Measurements from ENCODE around the gene POU1F1.
A peak's percentile ranks its signal among the peaks of the same experiment; 100 is the strongest.

Gene POU1F1

GRCh38 chr3:87269723-87270122, 6.7 kb downstream of the POU1F1 start:
- no peak for TF ChIP-seq EZH2phosphoT487 (IDR thresholded peaks at IDR 0.05; ENCODE audit: low read depth)
- TF ChIP-seq CTCF (IDR thresholded peaks at IDR 0.05; ENCODE audit: low read depth, low read length), result no peak
- H3K79me2 ChIP-seq (ENCODE audit: low read length), result no peaks in the 10 kb centered on the region
- no peak overlapping the region for H3K9ac ChIP-seq (ENCODE audit: low read length)
- H3K36me3 ChIP-seq (replicated peaks; ENCODE audit: low read depth, low read length), result no peaks in the 10 kb centered on the region
- H2AFZ ChIP-seq (ENCODE audit: low read depth, low read length), result no peak overlapping the region
- H3K27me3 ChIP-seq (ENCODE audit: low read depth, low read length), result 0 out of 2 replicates have a peak, but pooled peaks cover 10% of the 10 kb centered on the region
- no peaks in the 10 kb centered on the region for H3K9me3 ChIP-seq (ENCODE audit: insufficient read depth, low read length)
- no peak overlapping the region for H3K27ac ChIP-seq (ENCODE audit: low read length)
- H3K4me3 ChIP-seq (ENCODE audit: low read length), result no peak overlapping the region
- H4K20me1 ChIP-seq (ENCODE audit: insufficient read depth, low read length), result no peaks in the 10 kb centered on the region
- H3K4me2 ChIP-seq (ENCODE audit: low read length), result peak overlapping the region; percentile 8; the same call in 1 of the 2 replicates
- peaks cover 37% of the 10 kb centered on the region for H3K4me1 ChIP-seq (ENCODE audit: low read length)

GRCh38 chr3:87268646-87269211, 7.7 kb downstream of the POU1F1 start:
- no peaks in the 10 kb centered on the region for H3K36me3 ChIP-seq (replicated peaks; ENCODE audit: low read depth, low read length)
- no peak overlapping the region for H3K9ac ChIP-seq (ENCODE audit: low read length)
- no peak for TF ChIP-seq CTCF (IDR thresholded peaks at IDR 0.05; ENCODE audit: low read depth, low read length)
- TF ChIP-seq EZH2phosphoT487 (IDR thresholded peaks at IDR 0.05; ENCODE audit: low read depth), result no peak
- H3K4me1 ChIP-seq (ENCODE audit: low read length), result peaks cover 34% of the 10 kb centered on the region
- 0 out of 2 replicates have a peak, but pooled peaks cover 6% of the 10 kb centered on the region for H3K27me3 ChIP-seq (ENCODE audit: low read depth, low read length)
- H3K79me2 ChIP-seq (ENCODE audit: low read length), result no peaks in the 10 kb centered on the region
- H4K20me1 ChIP-seq (ENCODE audit: insufficient read depth, low read length), result no peaks in the 10 kb centered on the region
- no peak overlapping the region for H2AFZ ChIP-seq (ENCODE audit: low read depth, low read length)
- H3K9me3 ChIP-seq (ENCODE audit: insufficient read depth, low read length), result no peaks in the 10 kb centered on the region
- H3K27ac ChIP-seq (ENCODE audit: low read length), result no peak overlapping the region
- no peak overlapping the region for H3K4me2 ChIP-seq (ENCODE audit: low read length)
- H3K4me3 ChIP-seq (ENCODE audit: low read length), result no peak overlapping the region

GRCh38 chr3:87267953-87268645, 8.3 kb downstream of the POU1F1 start:
- H2AFZ ChIP-seq (ENCODE audit: low read depth, low read length), result no peak overlapping the region
- H3K4me1 ChIP-seq (ENCODE audit: low read length), result peaks cover 28% of the 10 kb centered on the region
- TF ChIP-seq EZH2phosphoT487 (IDR thresholded peaks at IDR 0.05; ENCODE audit: low read depth), result no peak
- TF ChIP-seq CTCF (IDR thresholded peaks at IDR 0.05; ENCODE audit: low read depth, low read length), result no peak
- 0 out of 2 replicates have a peak, but pooled peaks cover 4% of the 10 kb centered on the region for H3K27me3 ChIP-seq (ENCODE audit: low read depth, low read length)
- H3K79me2 ChIP-seq (ENCODE audit: low read length), result no peaks in the 10 kb centered on the region
- H3K9me3 ChIP-seq (ENCODE audit: insufficient read depth, low read length), result no peaks in the 10 kb centered on the region
- H3K4me3 ChIP-seq (ENCODE audit: low read length), result no peak overlapping the region
- no peak overlapping the region for H3K4me2 ChIP-seq (ENCODE audit: low read length)
- no peaks in the 10 kb centered on the region for H3K36me3 ChIP-seq (replicated peaks; ENCODE audit: low read depth, low read length)
- no peak overlapping the region for H3K27ac ChIP-seq (ENCODE audit: low read length)
- H4K20me1 ChIP-seq (ENCODE audit: insufficient read depth, low read length), result no peaks in the 10 kb centered on the region
- no peak overlapping the region for H3K9ac ChIP-seq (ENCODE audit: low read length)

GRCh38 chr3:87261925-87262324, 14.5 kb downstream of the POU1F1 start:
- H3K4me1 ChIP-seq (ENCODE audit: low read length), result peaks cover 7% of the 10 kb centered on the region
- no peaks in the 10 kb centered on the region for H4K20me1 ChIP-seq (ENCODE audit: insufficient read depth, low read length)
- no peaks in the 10 kb centered on the region for H3K79me2 ChIP-seq (ENCODE audit: low read length)
- TF ChIP-seq CTCF (IDR thresholded peaks at IDR 0.05; ENCODE audit: low read depth, low read length) (no peak), EZH2phosphoT487 (IDR thresholded peaks at IDR 0.05; ENCODE audit: low read depth) (no peak)
- no peak overlapping the region for H3K9ac ChIP-seq (ENCODE audit: low read length)
- no peak overlapping the region for H3K27ac ChIP-seq (ENCODE audit: low read length)
- H3K36me3 ChIP-seq (replicated peaks; ENCODE audit: low read depth, low read length), result no peaks in the 10 kb centered on the region
- no peaks in the 10 kb centered on the region for H3K27me3 ChIP-seq (ENCODE audit: low read depth, low read length)
- no peaks in the 10 kb centered on the region for H3K9me3 ChIP-seq (ENCODE audit: insufficient read depth, low read length)
- H3K4me3 ChIP-seq (ENCODE audit: low read length), result no peak overlapping the region
- no peak overlapping the region for H2AFZ ChIP-seq (ENCODE audit: low read depth, low read length)
- H3K4me2 ChIP-seq (ENCODE audit: low read length), result no peak overlapping the region
